GM21737 (cell line): ENCODE measurements around the gene PRSS57.
A peak's percentile ranks its signal among the peaks of the same experiment; 100 is the strongest.
"Not testable (repeated sequence)": the region's sequence is repeated elsewhere in the genome, so short reads cannot be mapped to it uniquely, and the experiment has no call there.

Experiments used
- ATAC-seq: cut with Tn5 transposase; IDR thresholded peaks from one replicate; pipeline ENCODE4 v1.9.1; 2021; ENCODE audit warnings: mild to moderate bottlenecking, moderate library complexity; ENCODE audit not compliant: unreplicated experiment

The PRSS57 gene

GRCh38 chr19:698529-698928 lies 3.3 kb upstream of the PRSS57 start:
- ATAC-seq = not testable (repeated sequence)

- no peak for ATAC-seq
Observed at GRCh38 chr19:694481-695351, 536 bp downstream of the PRSS57 start.

- ATAC-seq = no peak
Observed at GRCh38 chr19:690203-690602, 5.0 kb downstream of the PRSS57 start.

GRCh38 chr19:688992-689391 lies 6.3 kb downstream of the PRSS57 start:
- no peak for ATAC-seq

- ATAC-seq = no peak
Observed at GRCh38 chr19:688214-688613, 7.0 kb downstream of the PRSS57 start.

- no peak for ATAC-seq
Observed at GRCh38 chr19:687569-688166, 7.6 kb downstream of the PRSS57 start.

- ATAC-seq = no peak
Observed at GRCh38 chr19:686589-687297, 8.5 kb downstream of the PRSS57 start.

GRCh38 chr19:685454-685931 lies 9.8 kb downstream of the PRSS57 start:
- ATAC-seq = no peak

GRCh38 chr19:682678-683320 lies 12.5 kb downstream of the PRSS57 start:
- ATAC-seq = no peak

GRCh38 chr19:681029-682019 lies 13.9 kb downstream of the PRSS57 start:
- no peak for ATAC-seq

GRCh38 chr19:680287-681028 lies 14.8 kb downstream of the PRSS57 start:
- peak; percentile 72 for ATAC-seq

GRCh38 chr19:679418-680286 lies 15.6 kb downstream of the PRSS57 start:
- peak; percentile 11 for ATAC-seq

GRCh38 chr19:678791-679388 lies 16.4 kb downstream of the PRSS57 start:
- ATAC-seq = no peak

- no peak for ATAC-seq
Observed at GRCh38 chr19:677601-678436, 17.4 kb downstream of the PRSS57 start.

- ATAC-seq = no peak
Observed at GRCh38 chr19:677201-677600, 18.1 kb downstream of the PRSS57 start.

- no peak for ATAC-seq
Observed at GRCh38 chr19:676339-677105, 18.7 kb downstream of the PRSS57 start, which contains the start of gene FSTL3. Gene FSTL3 (plus strand): TSS chr19:676392. CDS start chr19:676424, 32 bp downstream.
